Transverse colon (tissue), 3 donors: ENCODE results near the gene IL17RD.

Source experiments
- CTCF ChIP-seq, 5 experiments: fragments of 200-600 bp in 3 of 5; fragments of 450-650 bp in 2 of 5; sonication (generic) in 3 of 5; IDR thresholded peaks; 1 replicate in 2 of 5; 2 replicates in 3 of 5; pipeline ENCODE4 v1.5.1; 2016 to 2017; ENCODE audit warnings: antibody characterized with exemption in 5 of 5, inconsistent platforms in 3 of 5, mild to moderate bottlenecking in 2 of 5, moderate library complexity in 1 of 5
- EP300 ChIP-seq: sonication (generic); formaldehyde crosslinking; IDR thresholded peaks from one replicate; pipeline ENCODE4 v1.6.1; 2017; ENCODE audit warnings: antibody characterized with exemption, low read depth
- POLR2A ChIP-seq: fragments of 450-650 bp; IDR thresholded peaks from one replicate; pipeline ENCODE4 v1.6.1; 2016; ENCODE audit warnings: antibody characterized with exemption, mild to moderate bottlenecking, moderate library complexity

GRCh38 chr3:57108684-57109083, 56.5 kb downstream of the IL17RD start:
- no peak for TF ChIP-seq EP300
- no peak for TF ChIP-seq CTCF (IDR thresholded peaks at IDR 0.05)
- no peak for TF ChIP-seq POLR2A
